HK-2 (cell line): ENCODE data around the gene TMED9.
"Not testable (repeated sequence)": the region's sequence is repeated elsewhere in the genome, so short reads cannot be mapped to it uniquely, and the experiment has no call there.

Source experiments
- DNase-seq: peaks from one replicate; pipeline ENCODE4 v3.0.0-alpha.2; 2018; ENCODE audit not compliant: unreplicated experiment

TMED9 gene

DNA sequence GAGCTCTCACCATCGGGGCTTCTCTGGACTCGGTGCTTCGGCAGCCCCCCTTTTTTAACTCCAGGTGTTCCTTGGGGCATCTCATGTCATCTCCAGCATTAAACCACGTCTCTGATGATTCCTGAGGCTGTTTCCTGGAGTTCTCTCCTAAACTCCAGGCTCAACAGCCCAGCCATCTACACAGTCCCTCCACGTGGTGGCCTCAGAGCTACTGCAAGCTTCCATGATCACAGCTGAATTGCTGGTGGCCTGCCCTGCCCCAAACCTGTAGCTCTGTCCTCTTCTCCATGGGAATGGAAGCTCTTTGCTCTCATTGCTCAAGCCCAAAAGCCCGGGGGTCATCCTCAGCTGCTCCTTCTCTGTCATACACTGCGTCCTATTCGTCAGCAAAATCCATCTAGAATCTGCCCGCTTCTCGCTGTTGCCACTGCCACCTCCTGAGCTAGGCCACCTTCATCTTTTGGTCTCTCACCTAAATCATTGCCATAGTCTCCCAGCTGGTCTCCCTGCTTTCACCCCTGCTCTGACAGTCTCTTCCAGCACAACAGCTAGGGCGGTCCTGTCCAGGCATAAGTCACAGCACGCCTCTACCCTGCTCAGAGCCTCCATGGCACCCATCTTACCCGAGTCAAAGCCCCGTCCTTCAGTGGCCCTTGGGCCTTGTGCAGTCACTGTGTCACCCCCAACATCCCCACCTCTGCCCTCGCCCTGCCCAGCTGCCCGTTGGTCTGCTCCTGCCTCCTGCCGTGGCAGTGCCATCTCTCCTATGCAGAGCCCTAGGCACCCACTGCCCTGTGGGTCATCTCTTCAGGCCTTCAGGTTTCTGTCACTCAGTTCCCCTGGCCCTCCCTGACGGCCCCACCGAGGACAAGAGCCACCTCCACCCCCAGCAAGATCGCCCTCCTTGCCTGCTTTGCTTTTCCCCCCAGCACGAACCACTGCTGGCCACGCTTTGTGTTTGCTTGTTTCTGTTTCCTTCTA is 14.4 kb downstream of the TMED9 start:
- DNase-seq = no peak

DNA sequence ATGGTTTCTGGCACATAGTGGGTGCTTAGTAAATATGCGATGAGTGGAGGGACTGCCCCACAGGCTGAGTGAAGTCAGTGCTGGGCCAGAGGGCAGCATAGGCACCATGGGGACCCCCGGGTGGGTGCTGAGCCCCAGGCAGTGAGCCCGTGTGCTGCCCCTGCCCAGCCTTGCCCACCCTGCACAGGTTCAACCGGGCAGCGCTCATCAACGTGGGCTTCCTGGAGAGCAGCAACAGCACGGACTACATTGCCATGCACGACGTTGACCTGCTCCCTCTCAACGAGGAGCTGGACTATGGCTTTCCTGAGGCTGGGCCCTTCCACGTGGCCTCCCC is 15.1 kb downstream of the TMED9 start:
- no peak for DNase-seq

DNA sequence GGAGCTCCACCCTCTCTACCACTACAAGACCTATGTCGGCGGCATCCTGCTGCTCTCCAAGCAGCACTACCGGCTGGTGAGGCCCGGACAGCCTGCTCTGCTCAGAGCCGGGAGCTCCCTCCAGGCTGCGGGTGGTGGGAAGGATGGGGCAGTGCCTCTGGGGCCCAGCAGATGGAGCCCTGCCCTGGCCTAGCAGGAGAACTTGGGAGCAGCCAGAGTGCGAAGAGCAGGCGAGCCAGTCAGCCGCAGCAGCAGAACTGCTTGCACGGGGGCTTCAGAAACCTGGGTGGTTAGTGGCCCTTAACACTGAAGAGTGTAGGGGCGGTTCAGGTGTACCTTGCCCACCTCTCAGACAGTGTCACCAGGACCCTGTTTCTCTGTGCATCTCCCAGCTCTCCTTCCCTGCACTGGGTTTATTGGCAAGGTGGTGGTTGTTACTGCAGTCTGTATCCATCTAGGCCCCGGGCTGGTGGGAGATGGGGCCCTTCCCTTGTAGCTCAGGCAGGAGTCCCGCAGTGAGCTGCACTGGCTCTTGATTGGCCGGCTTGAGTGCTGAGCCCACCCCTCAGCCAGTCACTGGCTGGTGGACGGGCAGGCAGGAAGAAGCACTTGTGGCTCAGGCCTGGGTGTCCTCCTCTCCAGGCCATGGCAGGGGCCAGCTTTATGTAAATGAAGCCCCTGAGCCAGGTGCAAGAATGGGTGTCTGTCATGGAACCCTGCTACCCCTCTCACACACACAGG is 15.6 kb downstream of the TMED9 start:
- peak; percentile 64 for DNase-seq

DNA sequence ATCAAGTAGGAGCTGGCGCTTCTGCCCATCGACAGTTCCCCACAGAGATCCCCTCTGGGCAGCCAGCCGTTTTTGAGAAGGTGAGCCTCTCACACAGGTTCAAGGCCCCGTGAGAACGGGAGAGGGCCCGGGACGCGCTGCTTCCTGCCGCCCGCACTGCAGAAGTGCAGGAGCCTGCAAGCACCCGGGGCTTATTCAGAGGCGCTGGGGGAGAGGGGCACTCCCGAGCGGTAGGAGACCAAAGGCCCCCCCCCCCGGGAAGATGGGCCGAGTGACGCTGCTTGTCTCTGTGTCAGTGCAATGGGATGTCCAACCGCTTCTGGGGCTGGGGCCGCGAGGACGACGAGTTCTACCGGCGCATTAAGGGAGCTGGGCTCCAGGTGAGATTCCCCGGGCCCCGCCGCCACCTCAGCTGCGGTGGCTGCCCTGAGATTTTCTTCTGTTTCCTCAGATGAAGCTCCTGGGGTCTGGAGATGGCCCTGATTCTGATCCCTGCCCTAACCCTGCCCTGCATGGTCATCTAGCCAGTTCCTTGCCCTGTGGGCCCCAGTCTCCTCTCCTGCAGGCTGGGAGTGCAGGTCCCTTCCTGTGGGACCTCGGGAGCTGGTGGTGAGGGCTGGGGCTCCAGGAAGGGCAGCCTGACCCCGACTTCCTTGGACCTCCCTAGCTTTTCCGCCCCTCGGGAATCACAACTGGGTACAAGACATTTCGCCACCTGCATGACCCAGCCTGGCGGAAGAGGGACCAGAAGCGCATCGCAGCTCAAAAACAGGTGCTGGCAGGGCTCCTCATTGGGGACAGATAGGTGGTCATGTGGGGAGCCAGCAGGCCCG is 16.5 kb downstream of the TMED9 start:
- DNase-seq = no peak

DNA sequence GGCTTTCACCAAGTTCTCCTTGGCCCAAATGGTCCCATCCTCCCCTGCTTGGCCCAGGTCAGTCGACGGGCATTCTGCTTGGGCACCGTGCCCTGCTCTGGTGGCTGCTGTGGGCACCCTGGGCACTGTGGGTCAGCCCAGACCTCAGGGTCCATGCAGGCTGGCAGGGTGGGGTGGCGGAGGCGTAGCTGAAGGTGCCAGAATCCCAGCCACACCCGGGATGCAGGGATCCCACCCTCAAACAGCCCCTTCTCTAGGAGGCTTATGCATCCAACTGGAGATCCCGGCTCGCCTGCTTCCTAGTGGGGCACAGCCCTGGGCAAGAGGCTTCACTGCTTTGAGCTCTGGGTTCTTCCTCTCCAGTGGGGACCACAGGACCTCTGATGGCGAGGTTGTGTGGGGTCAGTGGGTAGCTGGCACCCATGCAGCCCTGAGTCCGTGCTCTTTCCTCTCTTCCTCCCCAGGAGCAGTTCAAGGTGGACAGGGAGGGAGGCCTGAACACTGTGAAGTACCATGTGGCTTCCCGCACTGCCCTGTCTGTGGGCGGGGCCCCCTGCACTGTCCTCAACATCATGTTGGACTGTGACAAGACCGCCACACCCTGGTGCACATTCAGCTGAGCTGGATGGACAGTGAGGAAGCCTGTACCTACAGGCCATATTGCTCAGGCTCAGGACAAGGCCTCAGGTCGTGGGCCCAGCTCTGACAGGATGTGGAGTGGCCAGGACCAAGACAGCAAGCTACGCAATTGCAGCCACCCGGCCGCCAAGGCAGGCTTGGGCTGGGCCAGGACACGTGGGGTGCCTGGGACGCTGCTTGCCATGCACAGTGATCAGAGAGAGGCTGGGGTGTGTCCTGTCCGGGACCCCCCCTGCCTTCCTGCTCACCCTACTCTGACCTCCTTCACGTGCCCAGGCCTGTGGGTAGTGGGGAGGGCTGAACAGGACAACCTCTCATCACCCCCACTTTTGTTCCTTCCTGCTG is 17.4 kb downstream of the TMED9 start:
- DNase-seq = no peak

DNA sequence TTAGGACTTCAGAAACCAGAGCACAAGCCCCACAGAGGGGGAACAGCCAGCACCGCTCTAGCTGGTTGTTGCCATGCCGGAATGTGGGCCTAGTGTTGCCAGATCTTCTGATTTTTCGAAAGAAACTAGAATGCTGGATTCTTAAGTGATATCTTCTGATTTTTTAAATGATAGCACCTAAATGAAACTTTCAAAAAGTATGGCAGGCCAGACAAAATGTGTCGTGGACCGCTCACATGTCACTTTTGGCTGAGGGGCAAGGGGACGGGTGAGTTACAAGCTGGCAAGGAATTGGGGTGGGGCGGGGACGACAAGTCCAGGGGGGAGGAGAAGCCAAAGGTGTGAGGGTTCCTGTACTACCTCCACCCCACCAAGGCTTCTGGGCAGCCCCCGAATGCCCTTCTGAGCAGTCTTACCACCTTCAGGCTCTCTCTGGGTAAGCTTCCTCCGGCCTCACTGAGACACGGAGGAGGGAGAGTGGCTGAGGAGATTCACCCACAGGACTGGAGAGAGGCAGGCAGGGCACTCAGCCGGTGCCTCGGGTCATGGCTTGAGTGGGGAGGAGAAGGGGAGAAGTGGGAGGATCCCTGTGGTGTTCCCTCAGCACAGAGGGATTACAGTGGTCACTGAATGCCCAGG is 18.2 kb downstream of the TMED9 start:
- no peak for DNase-seq

DNA sequence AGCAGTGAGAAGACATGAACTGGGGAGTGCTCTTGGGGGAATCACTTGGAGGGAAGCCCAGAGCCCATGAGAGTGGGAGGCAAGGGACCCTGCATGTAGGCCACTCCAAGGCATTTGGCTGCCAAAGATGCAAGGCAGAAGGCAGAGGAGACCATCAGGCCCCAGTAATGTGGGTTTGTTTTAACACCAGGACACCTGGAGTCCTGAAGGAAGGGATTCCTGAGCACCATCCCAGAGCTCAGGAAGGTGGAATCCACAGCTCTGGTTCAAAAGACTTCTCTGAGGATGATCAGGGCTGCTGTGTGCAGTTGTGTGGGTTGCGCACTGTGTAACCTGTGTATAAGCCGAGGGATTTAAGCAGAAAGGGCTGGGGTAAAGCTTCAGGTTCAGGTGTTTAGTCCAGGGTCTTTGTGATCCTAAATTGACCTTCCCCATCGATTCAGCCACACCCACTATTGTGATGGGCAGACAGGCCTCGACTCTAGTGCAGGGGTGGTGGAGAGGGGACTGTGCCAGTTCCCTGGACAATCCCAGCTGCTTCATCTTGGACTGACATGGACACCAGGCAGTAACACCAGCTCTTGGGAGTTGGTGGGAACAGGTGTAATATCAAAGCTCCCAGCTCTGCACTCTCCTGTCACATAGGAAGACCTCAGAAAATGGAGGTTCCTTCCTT is 18.9 kb downstream of the TMED9 start:
- no peak for DNase-seq

DNA sequence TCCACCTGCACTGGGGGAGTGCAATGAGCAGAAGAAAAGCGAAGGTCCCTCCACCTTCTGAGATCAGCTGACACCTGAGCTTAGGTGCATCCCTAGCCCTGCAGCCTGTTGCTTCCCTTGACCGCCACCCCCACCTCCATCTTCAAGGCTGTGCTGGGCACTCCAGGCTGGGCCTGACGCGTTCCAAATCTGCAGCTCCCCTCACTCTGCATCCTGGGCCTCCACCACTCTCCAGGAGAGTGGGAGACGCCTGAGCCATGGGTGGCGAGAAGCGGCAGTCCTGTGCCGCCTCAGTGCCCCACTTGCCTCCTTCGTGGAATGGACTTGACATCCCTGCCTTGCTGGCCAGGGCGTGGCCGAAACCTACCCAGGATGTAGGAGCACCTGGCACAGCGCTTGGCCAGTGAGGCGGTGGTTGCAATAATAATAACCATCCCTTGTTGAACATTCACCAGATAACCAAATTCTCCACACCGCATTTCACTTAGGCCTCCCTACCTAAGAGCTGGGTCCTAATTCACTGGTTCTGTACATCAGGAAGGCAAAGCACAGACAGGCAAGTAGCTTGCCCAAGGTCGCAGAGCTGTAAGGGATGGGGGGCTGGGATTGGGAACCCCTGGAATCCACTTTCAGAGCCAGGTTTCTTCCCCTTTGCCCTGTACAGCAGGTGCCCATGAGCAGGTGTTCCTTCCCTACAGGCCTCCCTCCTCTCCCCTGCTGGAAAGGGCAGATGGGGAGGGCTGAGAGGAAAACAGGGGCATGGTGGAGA is 19.6 kb downstream of the TMED9 start:
- DNase-seq = no peak

DNA sequence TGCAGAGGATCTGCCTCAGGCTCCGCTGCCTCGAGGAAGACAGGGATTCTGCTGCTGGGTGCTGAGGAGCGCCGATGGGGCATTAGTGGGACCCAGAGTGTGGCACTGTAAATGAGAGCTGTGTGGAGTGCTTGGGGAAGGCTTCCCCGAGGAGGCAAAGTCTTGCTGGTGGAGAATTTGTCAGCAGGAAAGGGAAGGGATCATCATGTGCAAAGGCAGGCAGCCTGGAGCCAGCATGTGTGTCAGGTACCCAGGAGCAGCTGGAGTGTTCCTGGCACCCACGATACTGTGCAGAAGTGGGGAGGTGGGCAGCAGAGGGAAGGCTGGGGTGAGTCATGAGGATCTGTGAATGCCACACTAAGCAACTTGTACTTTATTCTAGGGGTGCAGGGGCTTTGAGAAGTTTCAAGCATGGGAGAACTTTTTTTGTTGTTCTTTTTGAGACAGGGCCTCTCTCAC is 20.2 kb downstream of the TMED9 start:
- no peak for DNase-seq

DNA sequence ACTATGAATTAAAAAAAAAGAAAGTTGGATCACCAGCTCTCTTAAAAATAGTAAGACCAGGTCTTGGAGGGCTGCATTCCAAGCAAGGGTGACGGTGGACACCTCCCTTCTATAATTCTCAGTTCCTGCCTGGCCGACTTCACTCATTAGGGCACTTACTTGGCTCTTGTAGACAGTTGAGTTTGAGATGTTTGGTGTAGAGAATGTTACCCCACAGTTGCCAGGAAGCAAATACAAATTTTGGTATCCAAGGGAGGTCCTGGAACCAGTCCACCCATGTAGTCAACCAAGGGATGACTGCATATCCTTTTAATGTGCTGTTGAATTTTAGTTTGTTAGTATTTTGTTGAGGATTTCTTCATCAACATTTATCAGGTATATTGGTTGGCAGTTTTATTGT is 28.6 kb downstream of the TMED9 start:
- DNase-seq = no peak

DNA sequence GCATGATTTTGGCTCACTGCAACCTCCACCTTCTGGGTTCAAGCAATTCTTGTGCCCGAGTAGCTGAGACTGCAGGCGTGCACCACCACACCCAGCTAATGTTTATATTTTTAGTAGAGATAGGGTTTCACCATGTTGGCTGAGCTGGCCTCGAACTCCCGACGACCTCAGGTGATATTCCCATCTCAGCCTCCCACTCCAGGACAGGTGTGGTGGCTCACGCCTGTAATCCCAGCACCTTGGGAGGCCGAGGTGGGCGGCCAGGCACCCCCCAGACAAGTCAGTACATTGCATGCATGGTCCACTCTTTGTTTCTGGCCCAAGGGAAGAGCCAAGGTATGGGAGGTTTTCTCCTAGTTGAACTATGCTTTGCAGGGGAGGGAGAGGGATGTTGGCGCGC is 32.2 kb downstream of the TMED9 start:
- not testable (repeated sequence) for DNase-seq

DNA sequence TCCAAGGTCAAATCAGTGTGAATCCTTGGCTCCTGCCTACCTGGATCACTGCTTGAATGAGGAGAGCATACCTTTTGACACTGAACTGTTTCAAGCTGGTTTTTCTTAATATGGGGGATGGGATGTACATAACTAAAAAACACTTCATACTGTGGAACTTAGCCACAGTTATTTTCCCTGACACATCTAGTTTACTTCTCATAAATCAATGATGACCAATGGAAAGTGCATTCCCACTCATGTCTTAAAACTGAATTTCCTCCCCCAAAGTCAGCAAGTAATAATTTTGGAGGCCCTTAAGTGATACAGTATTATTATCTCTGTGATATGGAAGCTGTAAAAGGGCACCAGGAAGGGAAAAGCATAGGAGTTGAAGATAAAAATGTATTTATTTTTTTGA is 38.2 kb downstream of the TMED9 start:
- not testable (repeated sequence) for DNase-seq

DNA sequence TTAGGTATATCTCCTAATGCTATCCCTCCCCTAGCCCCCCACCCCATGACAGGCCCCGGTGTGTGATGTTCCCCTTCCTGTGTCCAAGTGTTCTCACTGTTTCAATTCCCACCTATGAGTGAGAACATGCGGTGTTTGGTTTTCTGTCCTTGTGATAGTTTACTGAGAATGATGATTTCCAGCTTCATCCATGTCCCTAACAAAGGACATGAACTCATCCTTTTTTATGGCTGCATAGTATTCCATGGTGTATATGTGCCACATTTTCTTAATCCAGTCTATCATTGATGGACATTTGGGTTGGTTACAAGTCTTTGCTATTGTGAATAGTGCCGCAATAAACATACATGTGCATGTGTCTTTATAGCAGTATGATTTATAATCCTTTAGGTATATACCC is 42.9 kb downstream of the TMED9 start:
- DNase-seq = not testable (repeated sequence)

DNA sequence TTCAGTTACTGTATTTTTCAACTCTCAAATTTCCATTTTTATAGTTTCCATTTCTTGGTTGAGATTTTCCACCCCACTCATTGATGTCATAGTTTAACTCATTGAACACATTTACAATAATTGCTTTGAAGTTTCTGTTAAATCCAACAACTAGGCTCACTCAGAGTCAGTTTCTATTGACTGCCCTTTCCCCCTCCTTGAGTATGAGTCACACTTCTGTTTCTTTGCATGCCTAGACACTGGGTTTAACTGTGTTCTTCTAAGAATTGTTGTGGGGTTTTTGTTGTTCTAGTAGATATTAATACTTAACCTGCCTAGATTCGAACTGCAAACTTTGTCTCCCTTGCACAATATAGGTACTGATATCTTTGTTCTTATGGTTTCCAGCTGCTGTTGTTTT is 53.5 kb downstream of the TMED9 start:
- DNase-seq = not testable (repeated sequence)
